T-helper 1 cell (primary cell): ENCODE measurements around the gene PHC2.

ENCODE experiments used
- DNase-seq, 5 donors: peaks; one replicate each; pipeline ENCODE4 v3.0.0-alpha.2; 2012 to 2020
- total RNA-seq, 4 donors: gene quantifications; one replicate each; lab custom pipeline; 2026; lab: John Stamatoyannopoulos, UW

The PHC2 gene
- total RNA-seq, result 32.6 to 40.4 (median 35.0) reads per million in 4 donors

GRCh38 chr1:33430692-33431593 is at the start of gene PHC2:
TSS of gene PHC2 (minus strand) at chr1:33431095. CDS start at chr1:33375539, 55,556 bp downstream.
- peak; percentile 69 to 92 (median 86) for DNase-seq

- DNase-seq, result no peak
These were observed 46.6 kb upstream of the PHC2 start for GRCh38 chr1:33477451-33477850.

- DNase-seq, result no peak
These were observed 43.0 kb upstream of the PHC2 start for GRCh38 chr1:33473900-33474299.

- DNase-seq, result peak; percentile 55 to 87 (median 68)
These were observed 41.5 kb upstream of the PHC2 start, which contains the start of gene ZSCAN20 for GRCh38 chr1:33472269-33472980. TSS of gene ZSCAN20 (plus strand) at chr1:33472645. CDS start at chr1:33479289, 6,644 bp downstream.

- DNase-seq, result no peak
These were observed 40.5 kb upstream of the PHC2 start for GRCh38 chr1:33471416-33471815.

- DNase-seq, result peak in 4 of 5 donors; percentile 30 to 54 (median 38)
These were observed 39.7 kb upstream of the PHC2 start for GRCh38 chr1:33470495-33471012.

GRCh38 chr1:33469691-33470090 is 38.8 kb upstream of the PHC2 start:
- DNase-seq, result no peak

- DNase-seq, result no peak
These were observed 38.1 kb upstream of the PHC2 start for GRCh38 chr1:33468967-33469366.

- no peak for DNase-seq
These were observed 37.6 kb upstream of the PHC2 start for GRCh38 chr1:33468531-33468930.

- no peak for DNase-seq
These were observed 37.1 kb upstream of the PHC2 start for GRCh38 chr1:33468011-33468410.

GRCh38 chr1:33466159-33466558 is 35.3 kb upstream of the PHC2 start:
- no peak for DNase-seq

GRCh38 chr1:33465316-33465715 is 34.4 kb upstream of the PHC2 start:
- no peak for DNase-seq

GRCh38 chr1:33464552-33464951 is 33.7 kb upstream of the PHC2 start:
- DNase-seq, result no peak

GRCh38 chr1:33462405-33463164 is 31.7 kb upstream of the PHC2 start:
- DNase-seq, result no peak

GRCh38 chr1:33460947-33461629 is 30.2 kb upstream of the PHC2 start:
- no peak for DNase-seq

GRCh38 chr1:33460144-33460543 is 29.2 kb upstream of the PHC2 start:
- DNase-seq, result no peak

GRCh38 chr1:33459691-33460090 is 28.8 kb upstream of the PHC2 start:
- no peak for DNase-seq

- DNase-seq, result no peak
These were observed 25.6 kb upstream of the PHC2 start for GRCh38 chr1:33456502-33456886.

- peak in 3 of 5 donors; percentile 6 to 43 (median 8) for DNase-seq
These were observed 24.9 kb upstream of the PHC2 start for GRCh38 chr1:33455539-33456501.

GRCh38 chr1:33454646-33455282 is 23.9 kb upstream of the PHC2 start:
- DNase-seq, result no peak
